LNCAP (cell line): ENCODE results near the gene SNX25.

Experiments
- CTCF ChIP-seq: fragments of 450-650 bp; IDR thresholded peaks from 2 replicates; pipeline ENCODE4 v1.5.1; 2017; ENCODE audit warnings: mild to moderate bottlenecking

The SNX25 gene

GRCh38 chr4:185209031-185209851 is at the start of gene SNX25:
TSS of gene SNX25 (plus strand) at chr4:185209598. CDS start at chr4:185209827, 229 bp downstream.
- TF ChIP-seq CTCF: no peak

GRCh38 chr4:185165605-185166063 is 43.8 kb upstream of the SNX25 start:
- TF ChIP-seq CTCF: no peak

GRCh38 chr4:185167234-185167633 is 42.2 kb upstream of the SNX25 start:
- no peak for TF ChIP-seq CTCF

- no peak for TF ChIP-seq CTCF
Observed at GRCh38 chr4:185171373-185172071, 37.9 kb upstream of the SNX25 start.

GRCh38 chr4:185179488-185179887 is 29.9 kb upstream of the SNX25 start:
- TF ChIP-seq CTCF: no peak

GRCh38 chr4:185182239-185182638 is 27.2 kb upstream of the SNX25 start:
- no peak for TF ChIP-seq CTCF

GRCh38 chr4:185183622-185184281 is 25.6 kb upstream of the SNX25 start:
- TF ChIP-seq CTCF: peak; percentile 76
